GM18526 (cell line): ENCODE results near the gene TRUB1.

Source experiments
- POLR2A ChIP-seq: IDR thresholded peaks from 3 replicates; pipeline ENCODE4 v1.6.1; 2011; ENCODE audit not compliant: insufficient read length; ENCODE audit errors: extremely low read depth

The TRUB1 gene

DNA sequence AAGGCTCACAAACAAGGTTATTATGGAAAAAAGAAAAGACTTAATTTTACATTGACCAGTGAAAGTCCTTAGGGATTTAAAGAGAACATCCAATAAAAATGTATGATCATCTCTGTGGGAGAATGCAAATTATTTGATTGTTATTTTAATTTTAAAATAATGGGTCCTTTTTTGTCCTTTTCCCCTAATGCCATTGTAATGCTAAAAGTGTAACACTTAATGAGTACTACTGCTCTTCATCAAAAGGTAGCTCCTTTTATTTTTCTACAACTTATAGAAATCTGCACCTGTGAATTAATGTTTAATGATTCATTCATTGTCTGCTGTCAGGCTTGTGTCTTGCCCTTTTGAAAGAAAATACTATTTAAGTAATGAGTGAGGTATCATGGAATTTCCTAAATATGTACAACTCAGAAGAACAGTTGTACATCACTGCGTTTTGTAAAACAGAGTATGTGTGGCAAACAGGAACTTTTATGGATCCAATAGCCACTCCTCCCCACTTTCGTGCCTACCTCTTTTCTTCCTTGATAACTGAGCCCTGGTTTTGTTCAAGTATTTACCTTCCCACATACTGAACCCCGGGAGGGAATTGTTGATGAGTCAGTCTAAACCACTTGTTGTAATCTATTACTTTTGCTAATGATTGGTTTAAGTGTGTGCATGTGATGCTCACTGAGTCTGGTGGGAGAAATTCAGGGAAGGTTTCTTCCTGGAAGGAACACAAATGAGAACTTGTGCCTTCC is 19.9 kb upstream of the TRUB1 start:
- no peak for TF ChIP-seq POLR2A

- no peak for TF ChIP-seq POLR2A
These were observed 17.5 kb upstream of the TRUB1 start for GRCh38 chr10:114920459-114920858.

DNA sequence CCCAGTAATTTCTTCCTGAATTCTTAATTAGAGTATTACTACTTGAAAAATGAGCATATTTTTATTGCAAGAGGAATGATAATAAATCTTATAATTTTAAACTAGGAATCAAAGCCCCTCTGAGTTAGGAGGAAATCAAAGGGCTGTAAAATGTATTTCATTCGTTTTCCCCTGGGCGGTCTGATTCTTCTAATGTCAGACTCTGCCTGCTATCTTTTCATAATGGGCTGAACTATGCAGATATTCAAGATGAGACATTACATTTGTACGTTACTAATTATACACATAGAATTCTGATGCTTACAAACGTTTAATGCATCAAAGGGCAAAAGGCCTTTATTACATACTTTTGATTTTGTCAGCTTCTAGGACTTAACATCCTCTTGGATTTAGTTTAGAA is 16.0 kb upstream of the TRUB1 start:
- TF ChIP-seq POLR2A = no peak

DNA sequence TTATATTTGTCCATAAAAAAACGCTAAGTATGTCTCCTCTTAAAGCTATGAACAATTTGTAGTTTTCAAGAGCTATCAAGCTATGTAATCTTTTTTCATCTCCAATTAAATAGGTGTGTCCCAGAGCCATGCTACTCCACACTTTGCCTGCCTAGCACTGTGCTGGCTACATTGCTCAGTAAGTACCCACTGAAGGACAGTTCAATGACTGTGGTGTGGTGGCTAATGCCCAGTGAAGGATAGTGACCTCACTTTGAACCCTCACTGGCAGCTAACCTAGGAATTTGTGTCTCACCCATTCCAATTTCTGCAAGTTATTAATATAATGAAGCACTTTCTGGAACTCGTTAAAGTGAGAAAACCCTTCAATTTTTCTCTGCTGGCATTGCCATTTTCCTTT is 14.4 kb upstream of the TRUB1 start:
- TF ChIP-seq POLR2A = no peak

DNA sequence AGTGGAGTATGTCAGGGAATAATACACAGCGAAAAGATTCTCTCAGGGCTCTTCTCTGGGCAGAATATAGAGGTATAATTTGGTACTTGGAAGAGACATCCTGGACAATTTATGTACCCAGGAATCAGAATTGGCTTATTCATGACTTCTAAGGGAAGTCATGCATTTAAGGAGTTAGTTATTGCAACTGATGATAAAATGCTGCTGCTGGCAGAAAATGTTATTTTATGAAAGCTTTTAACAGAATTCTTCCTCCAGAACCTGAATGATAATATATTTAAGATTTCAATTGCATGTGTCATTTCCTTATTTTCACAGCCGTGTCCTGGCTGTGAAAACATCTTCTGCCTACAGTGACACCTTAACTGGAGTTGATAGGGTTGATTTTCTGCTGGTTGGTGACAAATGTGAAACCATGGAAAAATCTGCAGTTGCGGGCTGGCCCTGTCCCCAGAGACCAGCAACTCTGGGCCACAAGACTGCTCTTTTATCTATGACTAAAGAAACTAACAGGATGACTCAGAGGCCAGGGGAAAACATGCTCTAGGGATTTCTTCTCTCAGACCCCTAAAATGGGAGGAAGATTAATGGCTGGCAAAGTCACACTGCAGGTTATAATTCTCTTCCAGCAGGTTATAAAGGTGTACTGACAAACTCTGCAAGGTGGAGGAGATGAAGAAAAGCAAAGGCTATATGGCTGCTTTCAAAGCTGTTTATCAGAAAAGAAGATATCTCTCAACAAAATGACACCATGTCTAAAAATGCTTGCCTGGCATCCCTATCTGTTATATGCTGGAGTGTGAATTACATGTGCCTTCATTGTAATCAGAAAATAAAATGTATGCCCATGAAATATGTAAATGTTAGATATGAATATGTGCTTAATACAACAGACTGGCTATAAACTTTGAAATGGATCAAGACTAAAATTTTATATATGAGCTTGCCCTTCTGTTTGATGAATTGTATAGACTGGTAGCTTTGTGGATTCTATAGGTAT is 12.1 kb upstream of the TRUB1 start:
- TF ChIP-seq POLR2A = no peak

DNA sequence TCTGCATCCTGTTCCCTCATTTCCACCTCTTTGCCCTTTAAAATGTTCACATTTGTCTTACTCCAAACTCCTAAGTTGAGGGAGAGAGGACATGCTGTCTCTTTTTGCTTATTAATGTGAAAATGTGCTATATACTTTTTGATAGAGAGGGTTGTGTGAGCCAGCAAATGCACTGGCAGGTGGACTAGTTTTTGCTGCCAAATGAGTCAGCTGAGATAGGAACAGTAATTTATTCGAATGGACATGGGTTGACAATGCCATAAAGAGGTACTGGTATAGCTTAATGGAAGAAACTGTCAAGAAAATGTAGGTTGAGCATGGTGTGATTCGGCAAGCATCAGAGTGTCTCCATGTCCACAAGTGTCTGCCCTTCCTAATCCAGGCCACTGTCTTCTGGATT is 9.2 kb upstream of the TRUB1 start:
- no peak for TF ChIP-seq POLR2A

GRCh38 chr10:114930320-114930719 is 7.7 kb upstream of the TRUB1 start:
- no peak for TF ChIP-seq POLR2A

DNA sequence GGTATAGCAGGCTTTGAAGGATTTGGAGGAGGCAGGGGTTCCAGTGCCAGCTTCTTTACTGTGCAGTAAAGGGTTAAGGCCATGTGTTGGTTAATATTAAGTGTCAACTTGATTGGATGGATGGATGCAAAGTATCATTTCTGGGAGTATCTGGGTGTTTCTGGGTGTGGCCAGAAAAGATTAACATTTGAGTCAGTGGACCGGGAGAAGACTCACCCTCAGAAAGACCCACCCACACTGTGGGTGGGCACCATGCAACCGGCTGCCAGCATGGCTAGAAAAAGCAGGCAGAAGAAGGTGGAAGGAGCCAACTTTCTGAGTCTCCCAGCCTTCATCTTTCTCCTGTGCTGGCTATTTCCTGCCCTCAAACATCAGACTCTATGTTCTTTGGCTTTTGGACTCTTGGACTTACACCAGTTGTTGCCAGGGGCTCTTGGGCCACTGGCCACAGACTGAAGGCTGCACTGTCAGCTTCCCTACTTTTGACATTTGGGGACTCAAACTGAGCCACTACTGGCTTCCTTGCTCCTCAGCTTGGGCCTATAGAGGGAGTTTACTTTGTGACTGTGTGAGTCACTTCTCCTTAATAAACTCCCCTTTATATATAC is 6.8 kb upstream of the TRUB1 start:
- TF ChIP-seq POLR2A = no peak

DNA sequence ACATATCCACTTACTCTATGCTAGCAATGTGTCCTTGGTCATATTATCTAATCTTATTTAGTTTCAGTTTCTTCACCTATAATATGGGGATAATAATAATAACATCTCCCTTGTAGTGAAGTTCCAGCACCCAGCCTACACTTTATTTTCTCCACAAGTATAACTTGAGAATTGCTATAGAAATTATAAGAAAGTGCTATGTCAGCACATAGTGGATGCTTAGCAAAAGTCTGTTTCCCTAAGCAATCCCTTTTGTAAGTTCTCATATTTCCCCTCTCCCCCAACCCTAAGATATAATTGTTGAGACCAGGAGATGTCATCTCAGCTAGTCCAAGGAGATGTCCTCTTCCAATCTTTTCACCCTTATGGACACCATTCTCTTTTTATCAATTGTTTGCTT is 5.8 kb upstream of the TRUB1 start:
- no peak for TF ChIP-seq POLR2A

- no peak for TF ChIP-seq POLR2A
These were observed 5.0 kb upstream of the TRUB1 start for GRCh38 chr10:114932945-114933344.

DNA sequence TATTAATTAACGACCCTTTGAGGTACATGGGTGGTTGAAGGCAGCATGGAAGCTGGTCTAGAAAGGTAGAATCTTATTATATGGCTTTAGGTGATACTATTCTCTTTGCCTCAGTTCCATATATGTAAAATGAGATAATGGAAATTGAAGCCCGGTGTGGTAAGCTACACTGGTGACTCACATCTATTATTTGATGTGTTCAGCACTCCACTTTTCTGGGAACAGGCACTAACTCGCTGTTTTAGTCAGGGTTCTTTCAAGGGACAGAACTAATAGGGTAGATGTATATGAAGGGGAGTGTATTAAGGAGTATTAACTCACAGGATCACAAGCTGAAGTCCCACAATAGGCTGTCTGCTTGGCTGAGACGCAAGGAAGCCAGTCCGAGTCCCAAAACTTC is 4.4 kb upstream of the TRUB1 start:
- no peak for TF ChIP-seq POLR2A

- TF ChIP-seq POLR2A = no peak
These were observed 830 bp downstream of the TRUB1 start for GRCh38 chr10:114938856-114939193.

- no peak for TF ChIP-seq POLR2A
These were observed 2.7 kb downstream of the TRUB1 start for GRCh38 chr10:114940735-114941134.

- no peak for TF ChIP-seq POLR2A
These were observed 5.0 kb downstream of the TRUB1 start for GRCh38 chr10:114943000-114943399.

DNA sequence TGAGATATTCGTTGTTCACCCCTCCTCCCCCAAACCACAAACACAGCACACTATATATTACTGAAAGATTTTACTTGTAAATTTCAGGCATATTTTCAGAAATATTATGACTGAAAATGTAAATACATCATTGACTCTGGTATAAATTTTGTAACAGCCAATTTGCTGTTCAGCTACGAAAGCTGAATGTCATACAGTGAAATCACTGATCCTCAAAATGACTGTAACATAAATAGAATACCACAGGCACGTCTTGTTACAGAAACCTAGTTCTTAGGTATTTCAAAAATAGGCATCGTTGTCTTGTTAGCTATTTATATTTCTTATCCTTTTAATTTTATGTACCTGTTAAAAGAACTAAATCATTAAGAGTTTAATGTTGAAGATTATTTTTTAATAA is 15.1 kb downstream of the TRUB1 start:
- no peak for TF ChIP-seq POLR2A

- TF ChIP-seq POLR2A = no peak
These were observed 18.0 kb downstream of the TRUB1 start for GRCh38 chr10:114955984-114956383.
